Measurements from ENCODE around the gene NGEF. TPM values are rescaled to one million over a fixed set of nuclear protein-coding genes. Genes with fewer than 3 reads are reported as not detected.

NGEF gene
- 1.3 TPM in 1 of 2 replicates, not detected in the other for total RNA-seq

DNA sequence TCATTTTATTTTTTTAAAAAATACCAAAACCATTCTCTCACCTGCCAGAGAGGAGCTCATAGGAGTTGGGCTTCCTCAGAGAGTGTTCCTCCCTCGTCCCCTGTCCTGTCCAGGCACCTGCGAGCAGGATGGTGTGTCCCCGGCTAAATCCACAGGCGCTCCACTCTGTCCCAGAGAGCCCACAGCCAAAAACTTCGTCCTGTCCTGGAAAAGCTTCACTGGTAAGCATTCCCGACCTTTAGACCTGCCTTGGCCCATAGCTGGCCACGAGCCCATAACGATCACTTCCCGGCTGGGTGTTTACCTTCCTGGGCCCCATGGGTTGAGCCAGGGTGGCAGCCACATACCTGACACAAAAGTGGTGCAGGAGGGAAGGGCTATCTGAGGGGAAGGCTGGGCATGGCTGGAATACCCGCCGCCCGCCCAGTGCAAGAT lies at the start of gene NGEF:
Gene NGEF (minus strand): TSS at position 230 of the 435 bp plus-strand sequence. CDS start 38,366 bp downstream, outside the sequence.

GRCh38 chr2:233059797-233060500 lies 46.9 kb upstream of the NGEF start, which contains the start of gene INPP5D:
TSS of gene INPP5D (plus strand) at chr2:233060342. CDS start at chr2:233060479, 137 bp downstream.

DNA sequence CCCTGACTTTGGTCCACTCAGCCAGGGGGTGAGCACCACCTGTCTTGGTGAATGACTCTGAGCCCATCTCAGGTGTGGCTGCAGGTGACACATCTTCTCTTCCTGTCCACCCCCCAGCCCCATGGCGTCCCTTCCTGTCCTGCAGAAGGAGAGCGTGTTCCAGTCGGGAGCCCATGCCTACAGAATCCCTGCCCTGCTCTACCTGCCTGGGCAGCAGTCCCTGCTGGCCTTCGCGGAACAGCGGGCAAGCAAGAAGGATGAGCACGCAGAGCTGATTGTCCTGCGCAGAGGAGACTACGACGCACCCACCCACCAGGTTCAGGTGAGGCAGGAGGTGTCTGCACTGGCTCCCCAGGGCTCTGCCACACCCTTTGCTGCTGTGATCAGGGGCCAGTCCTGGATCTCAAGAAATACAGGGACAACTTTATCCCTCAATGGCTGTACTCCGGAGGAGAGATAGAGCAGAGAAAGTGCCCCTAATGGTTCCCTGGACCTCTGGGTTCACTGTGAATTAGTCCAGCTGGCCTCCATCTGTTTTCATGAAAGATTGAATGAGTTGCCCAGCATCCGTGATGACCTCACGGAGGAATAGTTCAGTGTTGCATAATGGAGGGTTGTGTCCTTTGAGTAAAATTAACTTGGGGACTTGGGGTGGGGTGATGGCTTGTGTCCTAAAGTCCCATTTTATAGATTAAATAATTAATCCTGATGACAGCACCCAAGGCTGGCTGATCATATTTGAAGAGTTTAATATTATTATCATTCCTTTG lies 19.7 kb upstream of the NGEF start, which contains the start of gene NEU2:
Gene NEU2 (plus strand): TSS at position 122 of the 770 bp plus-strand sequence. CDS start 0 bp downstream, at position 122.

DNA sequence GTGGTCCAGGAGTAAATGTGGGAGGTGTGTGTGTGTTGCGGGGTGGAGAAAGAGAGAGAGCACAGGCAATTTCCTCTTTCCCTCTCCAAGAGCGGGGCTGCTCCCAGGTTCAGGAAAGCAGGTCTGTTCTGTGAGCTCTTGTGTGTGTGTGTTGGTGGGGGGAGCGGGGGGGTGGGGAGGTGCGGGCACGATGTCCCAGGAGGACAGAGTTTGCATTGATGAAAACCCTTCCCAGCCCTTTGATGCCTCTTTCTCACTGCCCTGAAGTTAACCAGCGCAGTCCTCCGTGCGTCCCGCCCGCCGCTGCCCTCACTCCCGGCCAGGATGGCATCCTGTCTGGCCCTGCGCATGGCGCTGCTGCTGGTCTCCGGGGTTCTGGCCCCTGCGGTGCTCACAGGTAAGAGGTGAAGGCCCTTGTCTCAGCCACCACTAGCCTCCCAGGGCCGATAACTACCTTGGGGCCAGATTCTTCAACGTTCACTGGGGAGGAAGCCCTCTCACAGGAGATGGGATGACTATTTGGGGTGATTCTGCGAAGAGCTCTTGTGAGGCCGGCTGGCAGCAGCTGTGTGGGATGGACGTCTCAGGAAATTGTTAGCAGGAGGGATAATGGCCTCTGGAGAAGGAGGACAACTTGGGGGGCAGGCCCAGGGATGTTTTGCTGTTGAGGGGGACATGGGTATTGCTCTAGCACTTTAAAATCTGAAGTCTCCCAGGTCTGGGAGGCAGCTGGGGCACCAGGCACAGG lies 142.9 kb downstream of the NGEF start, which contains the start of gene SNORC:
Gene SNORC (plus strand): TSS at position 247 of the 748 bp plus-strand sequence. CDS start 78 bp downstream, at position 325.

Other genes with a start within 250 kb of the NGEF start
- gene KCNJ13, start 236.7 kb downstream of the NGEF start, total RNA-seq: not detected in 2 replicates
- 0.12 and 0.17 TPM in 2 replicates for gene SNORC, start 143.0 kb downstream of the NGEF start, total RNA-seq
- not detected in 2 replicates for gene NEU2, start 19.4 kb upstream of the NGEF start, total RNA-seq
- gene INPP5D, start 47.1 kb upstream of the NGEF start, total RNA-seq: 0.12 and 0.17 TPM in 2 replicates
- 15.5 and 15.7 TPM in 2 replicates for gene ATG16L1, start 238.4 kb upstream of the NGEF start, total RNA-seq

Measured in pericardium fibroblast (primary cell).